Epidermal melanocyte (primary cell): ENCODE data around the gene MS4A4E.
"Not testable (repeated sequence)": the region's sequence is repeated elsewhere in the genome, so short reads cannot be mapped to it uniquely, and the experiment has no call there.

ENCODE experiments used
- DNase-seq: peaks from one replicate; pipeline ENCODE4 v3.0.0; 2011; ENCODE audit warnings: low spot score; ENCODE audit not compliant: insufficient read length

The MS4A4E gene

DNA sequence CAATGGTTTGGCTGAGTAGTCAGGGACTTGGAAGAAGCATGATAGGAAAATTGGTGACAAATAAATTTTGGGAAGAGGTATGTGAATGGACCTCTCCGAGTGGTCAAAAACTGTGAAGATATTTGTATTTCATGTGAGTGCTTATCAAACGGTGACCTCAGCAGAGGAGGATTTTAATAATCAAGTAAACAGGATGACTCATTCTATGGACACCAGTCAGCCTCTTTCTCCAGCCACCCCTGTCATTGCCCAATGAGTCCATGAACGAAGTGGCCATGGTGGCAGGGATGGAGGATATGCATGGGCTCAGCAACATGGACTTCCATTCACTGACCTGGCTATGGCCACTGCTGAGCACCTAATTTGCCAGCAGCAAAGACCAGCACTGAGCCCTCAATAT is 21.2 kb downstream of the MS4A4E start:
- DNase-seq = no peak

DNA sequence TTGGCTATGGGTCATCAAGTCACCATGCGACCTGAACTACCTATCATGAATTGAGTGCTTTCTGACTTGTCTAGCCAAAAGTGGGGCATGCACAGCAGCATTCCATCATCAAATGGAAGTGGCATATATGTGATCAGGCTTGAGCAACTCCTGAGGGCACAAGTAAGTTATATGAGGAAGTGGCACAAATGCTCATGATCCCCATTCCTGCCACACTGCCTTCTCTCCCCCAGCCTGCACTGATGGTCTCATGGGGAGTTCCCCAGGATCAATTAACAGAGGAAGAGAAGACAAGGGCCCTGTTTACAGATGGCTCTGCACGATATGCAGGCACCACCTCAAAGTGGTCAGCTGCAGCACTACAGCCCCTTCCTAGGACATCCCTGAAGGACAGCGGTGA is 21.8 kb downstream of the MS4A4E start:
- no peak for DNase-seq

DNA sequence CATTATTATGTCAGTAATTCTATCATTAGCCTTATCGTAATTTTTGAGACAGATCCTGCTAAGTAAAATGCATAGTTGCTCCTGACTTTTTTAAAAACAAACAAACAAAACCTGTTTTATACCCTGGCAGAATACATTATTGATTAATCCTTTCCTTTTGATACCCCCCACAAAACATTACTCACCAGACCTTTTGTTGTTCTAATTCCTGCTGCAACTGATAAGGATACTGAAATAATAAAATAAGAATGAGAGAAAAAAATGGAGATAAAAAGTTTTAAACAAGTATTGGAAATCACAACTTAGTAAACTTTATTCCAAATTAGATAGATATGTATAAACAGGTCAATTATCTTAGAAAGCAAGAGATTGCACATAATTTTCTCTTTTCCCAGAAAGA is 28.6 kb downstream of the MS4A4E start:
- no peak for DNase-seq

DNA sequence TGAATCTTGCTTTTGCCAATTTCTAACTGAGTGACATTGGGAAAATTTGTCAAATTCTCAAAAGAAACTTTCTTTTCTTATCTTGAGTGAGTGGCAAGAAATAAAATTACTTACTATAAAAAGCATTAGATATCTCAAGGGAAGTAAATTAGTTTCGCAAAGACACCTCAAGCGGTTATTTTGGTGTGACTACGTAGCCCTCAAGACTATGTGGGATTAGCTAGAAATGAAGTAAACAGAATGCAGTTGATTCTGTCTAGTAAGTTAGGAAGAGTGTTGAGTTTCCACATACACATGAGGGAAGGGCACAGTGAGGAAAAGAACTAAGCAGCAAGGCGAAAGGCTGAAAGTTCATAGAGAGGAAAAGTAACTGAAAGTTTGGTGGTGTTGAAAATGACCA is 31.7 kb downstream of the MS4A4E start:
- no peak for DNase-seq

DNA sequence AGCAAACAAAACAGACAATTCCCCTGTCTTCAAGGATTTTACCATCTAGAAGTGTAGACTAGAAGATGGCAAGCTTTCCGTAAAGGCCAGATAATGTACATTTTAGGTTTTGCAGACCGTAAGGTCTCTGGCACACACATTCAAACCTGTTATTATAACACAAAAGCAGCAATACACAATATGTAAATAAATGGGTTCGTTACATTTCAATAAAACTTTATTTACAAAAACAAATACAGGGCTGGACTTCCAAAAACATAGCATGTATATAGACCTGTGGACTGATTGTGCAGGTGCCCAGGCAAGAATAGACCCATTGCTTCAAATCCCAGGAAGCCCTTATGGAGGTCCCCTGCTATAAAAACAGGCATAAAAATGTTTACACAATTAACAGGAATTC is 33.0 kb downstream of the MS4A4E start:
- DNase-seq = no peak

DNA sequence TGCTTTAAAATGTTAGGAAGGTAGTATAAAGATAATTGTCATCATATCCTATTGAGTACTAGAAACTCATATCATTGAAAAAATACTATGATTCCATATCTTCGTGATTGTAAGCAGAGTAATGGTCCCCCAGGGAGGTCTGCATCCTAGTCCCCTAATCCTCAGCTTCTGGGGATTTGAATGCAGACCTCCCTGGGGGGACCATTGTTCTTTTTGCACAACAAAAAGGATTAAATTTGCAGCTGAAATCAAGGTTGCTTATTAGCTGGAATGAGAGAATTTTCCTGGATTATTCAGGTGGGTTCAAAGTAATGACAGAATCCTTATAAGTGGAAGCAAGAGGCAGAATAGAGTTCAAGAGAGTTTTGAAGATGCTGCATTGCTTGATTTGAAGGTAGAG is 34.0 kb downstream of the MS4A4E start:
- DNase-seq = no peak

DNA sequence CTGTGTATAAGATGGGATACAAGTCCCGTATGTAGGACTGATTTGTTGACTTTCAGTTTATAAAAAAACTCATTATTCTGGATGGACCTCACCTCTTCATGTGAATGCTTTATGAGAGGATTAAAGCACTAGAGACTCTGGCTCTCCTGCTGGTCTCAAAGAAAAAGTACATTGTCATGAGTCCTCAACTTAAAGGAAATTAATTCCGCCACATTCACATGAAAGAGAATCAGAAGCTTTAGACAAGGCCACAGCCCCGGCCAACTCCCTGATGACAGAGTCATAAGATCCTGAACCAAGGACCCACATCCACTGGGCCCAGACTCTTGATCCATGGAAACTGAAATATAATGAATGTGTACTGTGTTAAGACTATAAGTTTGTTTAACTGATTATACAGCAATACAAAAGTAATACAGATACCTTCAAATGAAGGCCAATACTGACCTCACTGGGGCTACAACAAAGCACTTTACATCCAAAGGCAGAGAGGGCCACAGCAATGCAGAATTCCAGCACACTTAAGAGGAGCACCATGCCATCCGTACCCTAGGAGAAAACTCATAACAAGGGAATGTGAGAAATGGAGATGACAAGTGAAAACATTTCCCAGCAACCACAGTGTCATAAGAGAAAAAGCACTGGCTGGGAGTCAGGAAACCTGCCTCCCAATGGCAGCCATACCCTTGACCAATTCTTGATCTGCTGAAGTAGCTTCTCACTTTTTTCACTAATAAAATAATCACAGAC is 34.6 kb downstream of the MS4A4E start:
- no peak for DNase-seq

DNA sequence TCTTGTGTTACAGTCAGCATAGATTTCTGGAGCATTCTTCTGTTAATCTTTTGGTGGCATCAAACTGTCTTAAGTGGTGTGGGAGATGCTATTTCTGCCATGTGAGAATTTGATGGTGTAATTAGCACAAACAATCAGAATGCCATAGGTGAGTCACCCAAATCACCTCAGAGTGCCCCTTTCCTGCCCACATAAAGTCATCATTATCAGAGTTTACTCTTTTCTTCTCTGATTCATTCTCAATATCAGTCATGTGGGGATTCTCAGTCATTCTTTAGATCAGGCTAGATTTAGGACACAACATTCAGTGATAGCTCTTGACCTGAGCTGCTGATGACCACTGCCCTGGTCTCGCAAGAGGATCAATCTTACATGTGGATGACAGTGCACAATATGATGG is 36.3 kb downstream of the MS4A4E start:
- no peak for DNase-seq

DNA sequence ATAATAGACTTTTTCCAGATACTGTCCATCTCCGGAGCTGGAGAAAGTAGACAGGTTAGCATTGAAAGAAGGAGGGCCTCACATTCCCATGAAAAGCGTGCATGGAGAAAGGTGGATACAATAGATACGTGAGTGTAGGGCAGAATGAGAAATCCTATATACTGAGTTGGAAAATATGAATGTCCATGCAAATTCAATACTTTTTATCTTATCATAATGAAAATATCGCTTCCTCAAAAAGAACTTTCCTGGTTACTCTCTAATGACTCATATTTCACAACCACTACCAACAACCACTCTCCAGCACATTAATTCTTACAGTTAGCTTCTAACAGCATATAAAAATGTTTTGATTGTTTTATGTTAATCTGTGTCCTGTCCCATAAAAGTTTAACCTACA is 38.0 kb downstream of the MS4A4E start:
- no peak for DNase-seq

DNA sequence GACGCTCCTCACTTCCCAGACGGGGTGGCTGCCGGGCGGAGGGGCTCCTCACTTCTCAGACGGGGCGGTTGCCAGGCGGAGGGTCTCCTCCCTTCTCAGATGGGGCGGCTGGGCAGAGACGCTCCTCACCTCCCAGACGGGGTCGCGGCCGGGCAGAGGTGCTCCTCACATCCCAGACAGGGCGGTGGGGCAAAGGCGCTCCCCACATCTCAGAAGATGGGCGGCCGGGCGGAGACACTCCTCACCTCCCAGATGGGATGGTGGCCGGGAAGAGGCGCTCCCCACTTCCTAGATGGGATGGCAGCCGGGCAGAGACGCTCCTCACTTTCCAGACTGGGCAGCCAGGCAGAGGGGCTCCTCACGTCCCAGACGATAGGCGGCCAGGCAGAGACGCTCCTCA is 41.6 kb downstream of the MS4A4E start:
- not testable (repeated sequence) for DNase-seq

DNA sequence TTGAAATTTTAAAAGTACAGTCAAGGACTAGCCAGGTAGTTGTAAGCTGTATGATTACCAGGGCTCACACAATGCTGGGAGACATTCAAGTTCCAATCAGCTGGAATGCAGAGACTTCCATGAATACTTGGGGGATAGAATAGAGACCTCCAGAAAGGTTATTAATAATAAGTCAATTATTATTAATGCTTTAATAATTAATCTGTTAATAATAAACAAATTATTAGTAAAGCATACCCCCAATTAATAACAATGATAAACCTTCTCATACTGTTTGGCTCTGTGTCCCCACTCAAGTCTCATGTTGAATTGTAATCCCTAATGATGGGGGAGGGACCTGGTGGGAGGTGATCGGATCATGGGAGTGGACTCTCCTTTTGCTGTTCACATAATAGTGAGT is 45.5 kb downstream of the MS4A4E start:
- DNase-seq = no peak

DNA sequence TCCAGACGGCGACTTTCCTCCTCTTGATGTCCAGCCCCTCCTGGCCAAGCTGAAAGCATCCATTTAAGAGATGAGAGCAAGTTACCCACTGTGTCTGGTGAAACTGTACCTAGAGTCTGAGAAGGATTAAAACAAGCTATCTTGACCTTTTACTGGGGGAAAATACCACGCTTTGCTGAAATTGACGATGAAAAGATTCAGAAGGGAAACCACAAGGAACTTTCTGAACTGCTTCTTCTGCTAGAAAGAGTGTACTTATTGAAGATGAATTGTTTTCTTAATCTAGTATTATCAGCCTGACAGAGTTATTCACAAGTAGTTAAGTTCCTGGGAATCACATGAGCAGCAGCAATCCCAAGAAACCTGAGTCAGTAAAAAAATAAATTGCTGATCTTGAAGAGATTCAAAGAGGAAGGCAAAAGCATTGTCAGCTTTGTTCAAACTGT is 47.0 kb downstream of the MS4A4E start:
- no peak for DNase-seq

DNA sequence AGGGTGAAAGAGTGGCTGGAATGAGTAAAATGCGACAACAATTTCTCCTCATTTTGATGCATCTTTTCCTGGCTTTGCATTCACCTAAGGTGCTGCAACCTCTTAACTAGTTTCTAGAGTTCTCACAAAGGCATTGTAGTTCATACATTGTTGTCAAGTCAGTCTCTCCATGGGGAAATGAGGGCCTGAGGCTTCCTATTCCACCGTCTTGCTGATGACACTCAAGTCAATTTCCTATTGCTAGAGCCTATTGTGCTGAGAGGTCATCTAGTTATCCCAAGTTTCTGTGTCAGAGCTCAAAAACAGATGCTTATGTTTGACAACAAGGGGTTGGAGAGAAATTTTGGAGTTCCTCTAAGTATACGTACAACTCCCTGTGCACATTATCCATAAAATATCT is 48.4 kb downstream of the MS4A4E start:
- no peak for DNase-seq

DNA sequence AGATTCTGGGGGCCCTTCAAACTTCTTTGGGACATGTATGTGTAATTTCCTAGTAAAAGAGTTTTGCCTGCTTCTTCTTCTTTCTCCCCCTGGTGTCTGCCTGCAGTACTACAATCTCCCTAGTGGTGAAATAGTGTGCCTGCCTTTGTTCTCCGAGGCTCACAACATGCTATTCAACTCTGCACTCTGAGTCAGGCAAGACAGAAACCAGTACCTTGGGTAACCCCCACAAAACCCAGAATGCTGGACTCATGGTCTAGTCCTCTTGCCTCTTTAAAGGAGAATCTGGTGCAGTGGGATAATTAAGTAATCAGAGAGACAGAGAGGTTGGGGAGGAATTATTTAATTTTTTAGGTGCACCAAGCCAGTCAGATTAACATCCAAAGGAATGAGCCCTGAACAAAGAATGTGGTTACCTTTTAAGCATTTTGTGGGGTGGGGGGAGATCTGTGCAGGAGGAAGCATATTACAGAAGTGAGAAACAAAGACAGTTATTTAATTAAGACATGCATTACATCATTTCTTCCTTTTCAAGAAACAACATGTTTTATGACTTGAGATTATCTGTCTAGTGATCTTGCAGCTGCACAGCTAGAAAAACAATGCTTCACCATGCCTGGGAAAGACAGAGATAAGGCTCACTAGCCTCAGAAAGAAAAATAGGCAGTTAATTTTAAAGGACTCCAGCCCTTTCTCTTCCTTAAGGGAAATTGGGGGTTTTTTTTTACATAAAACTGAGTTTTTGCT is 49.1 kb downstream of the MS4A4E start:
- no peak for DNase-seq

DNA sequence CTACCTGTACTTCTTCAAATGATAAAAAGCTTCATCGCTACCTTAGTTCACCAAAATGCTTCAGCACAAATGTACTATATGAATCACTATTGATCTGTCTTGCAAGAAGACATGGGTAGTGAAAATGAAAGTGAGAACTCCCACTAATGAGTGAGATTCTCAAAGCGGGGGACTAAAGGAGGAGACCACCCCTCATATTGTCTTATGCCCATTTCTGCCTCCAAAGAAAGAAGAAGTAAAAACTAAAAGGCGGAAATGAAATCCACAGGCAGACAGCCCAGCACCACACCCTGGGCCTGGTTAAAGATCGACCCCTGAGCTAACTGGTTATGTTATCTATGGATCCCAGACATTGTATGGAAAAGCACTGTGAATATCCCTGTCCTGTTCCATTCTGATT is 50.4 kb downstream of the MS4A4E start:
- DNase-seq = not testable (repeated sequence)

DNA sequence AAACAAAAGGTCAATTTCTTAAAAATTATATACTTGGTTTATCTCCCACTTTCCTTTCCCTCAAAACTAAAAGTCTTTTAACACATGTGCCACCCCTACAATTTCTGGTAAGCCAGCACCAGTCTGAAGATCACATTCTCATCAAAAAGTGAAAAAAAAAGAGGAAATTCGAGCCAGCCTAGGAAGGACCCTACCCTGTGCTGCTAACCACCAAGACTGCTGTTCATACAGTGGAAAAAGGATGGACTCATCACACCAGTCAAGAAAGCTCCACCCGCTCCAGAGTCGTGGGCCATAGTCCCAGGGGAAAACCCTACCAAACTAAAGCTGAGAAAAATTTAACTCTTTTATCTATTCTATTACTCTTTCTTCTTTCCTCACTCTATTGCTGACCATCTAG is 54.5 kb downstream of the MS4A4E start:
- DNase-seq = not testable (repeated sequence)

DNA sequence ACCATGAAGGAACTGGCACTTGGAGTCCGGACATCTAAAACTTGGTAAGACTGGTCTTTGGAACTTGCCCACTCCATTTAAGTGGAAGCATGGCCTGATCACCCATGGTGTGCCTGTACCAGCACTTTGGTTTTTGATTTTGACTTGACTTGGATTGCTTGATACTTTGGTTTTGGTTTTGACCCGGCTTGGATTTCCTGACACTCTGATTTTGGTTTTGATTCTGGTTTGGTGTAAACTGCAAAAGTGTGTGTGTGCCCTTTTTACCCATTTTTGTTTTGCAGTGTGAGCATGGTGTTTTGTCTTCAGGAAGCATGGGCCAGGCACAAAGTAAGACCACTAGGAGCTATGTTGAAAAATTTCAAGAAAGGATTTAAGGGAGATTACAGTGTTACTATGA is 56.8 kb downstream of the MS4A4E start:
- DNase-seq = not testable (repeated sequence)

DNA sequence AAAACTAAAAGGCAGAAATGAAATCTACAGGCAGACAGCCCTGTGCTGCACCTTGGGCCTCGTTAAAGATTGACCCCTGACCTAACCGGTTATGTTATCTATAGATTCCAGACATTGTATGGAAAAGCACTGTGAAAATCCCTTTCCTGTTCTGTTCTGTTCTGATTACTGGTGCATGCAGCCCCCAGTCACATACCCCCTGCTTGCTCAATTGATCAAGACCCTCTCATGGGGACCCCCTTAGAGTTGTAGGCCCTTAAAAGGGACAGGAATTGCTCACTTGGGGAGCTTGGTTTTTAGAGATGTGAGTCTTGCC is 57.5 kb downstream of the MS4A4E start:
- not testable (repeated sequence) for DNase-seq

DNA sequence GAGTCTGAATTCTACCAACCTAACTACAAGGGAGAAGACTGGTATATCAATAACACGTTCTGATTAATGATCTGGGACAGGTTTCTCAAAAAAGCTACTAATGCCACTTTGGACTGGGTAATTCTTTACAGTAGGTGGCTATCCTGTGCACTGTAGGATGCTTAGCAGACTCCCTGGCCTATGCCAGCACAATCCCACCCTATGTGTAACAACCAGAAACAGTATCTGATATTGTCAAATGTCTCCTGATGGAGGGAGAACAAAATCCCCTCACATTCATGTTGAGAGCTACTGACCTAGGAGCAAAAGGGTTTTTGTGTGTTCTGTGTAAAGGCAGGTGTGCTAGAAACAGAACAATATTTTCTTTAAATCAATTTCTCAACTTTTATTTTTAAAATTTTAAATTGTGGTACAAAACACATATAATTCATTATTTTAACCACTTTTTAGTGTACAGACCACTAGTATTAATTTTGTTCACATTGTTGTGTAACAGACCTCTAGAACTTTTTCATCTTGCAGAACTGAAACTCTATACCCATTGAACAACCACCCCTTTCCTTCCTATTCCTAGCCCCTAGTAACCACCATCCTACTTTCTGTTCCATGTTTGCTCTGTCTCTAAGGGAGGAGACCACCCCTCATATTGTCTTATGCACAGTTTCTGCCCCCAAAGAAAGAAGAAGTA is 58.0 kb downstream of the MS4A4E start:
- no peak for DNase-seq

DNA sequence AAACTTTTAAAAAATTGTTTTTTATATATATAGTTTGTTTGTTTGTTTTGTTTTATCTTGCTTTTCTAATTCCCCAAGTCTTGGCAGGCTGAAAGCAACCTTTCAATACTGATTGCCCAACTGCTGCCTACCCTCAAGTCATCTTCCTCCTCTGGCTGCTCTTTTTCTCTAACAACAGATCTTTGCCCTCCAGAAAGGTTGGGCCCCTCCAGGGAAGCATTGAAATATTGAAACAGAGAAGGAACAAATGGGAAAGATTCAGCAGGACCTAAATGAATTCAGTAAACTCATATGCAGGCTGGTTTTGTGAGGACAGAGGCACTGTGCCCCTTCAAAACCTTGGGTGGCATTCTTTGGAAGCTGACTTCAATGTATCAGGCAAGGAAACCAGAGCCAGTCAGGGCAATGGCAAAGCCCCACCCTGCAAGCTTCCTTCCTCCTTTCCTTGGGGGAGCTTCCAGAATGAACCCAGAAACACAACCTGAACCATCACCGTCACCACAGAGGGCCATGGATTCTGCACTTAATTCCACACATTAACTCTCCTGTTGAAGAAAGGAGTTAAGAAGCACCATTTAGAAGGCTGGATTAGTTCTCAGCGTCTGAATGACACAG is 59.2 kb downstream of the MS4A4E start:
- DNase-seq = no peak

DNA sequence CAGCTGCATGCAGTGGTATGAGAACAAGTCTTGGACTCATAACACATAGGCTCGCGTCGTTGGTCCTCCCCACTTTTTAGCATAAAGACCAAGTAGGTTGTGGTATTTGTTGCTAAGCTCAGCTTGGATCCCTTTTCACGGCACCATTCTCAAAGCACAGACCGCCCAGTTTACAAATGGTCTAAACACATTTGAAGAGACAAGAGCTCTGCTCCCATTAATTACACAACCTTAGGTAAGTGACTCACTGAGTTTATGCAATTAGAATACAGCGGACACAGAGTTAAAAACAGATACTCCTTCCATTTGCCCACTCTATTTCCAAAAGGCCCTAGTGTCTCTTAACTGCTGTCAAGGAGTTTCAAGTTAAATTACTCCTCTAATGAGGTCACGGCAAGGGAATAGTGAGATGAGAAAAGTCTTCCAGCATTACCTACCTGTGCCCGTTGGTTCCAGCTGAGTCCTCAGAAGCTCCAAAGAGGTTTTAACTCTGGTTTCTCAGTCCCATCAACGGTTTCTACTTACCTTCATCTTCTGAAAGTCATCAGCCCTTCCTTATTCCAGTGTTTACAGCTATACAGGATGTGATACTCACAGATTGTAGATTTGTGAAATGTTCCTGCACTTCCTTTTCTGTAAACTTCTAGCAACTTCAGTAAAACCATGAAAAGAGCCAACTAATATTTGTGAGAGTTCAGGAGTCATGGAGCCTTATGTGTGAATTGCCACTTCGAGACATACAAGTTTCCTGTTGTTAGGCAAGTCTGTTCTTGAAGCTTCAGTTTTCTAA is 60.2 kb downstream of the MS4A4E start, which contains the start of gene MS4A6A:
Gene MS4A6A (minus strand): TSS at position 543 of the 790 bp plus-strand sequence. CDS start 1,356 bp downstream, outside the sequence.
- no peak for DNase-seq
